Measurements from ENCODE around the gene PTS.

The PTS gene

DNA sequence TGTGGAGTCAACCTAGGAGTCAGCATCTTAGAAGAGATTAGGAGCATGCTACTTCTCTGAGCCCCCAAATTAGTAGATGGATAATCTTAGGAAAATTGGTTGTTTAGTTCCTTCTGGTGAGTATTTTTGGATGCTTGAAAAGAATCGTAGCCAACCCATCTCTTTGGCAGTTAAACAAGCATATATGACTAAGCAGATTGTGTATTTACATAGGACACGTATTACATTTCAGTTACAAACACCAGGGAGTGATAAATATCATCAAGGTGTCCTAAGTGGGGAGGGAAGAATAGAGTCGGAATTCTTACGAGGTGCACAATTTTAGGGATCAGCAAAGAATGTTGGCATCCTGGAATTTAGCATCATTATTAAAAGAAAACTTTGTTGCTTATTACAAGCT, 21.0 kb downstream of the PTS start:
- TF ChIP-seq, protein P1, sequence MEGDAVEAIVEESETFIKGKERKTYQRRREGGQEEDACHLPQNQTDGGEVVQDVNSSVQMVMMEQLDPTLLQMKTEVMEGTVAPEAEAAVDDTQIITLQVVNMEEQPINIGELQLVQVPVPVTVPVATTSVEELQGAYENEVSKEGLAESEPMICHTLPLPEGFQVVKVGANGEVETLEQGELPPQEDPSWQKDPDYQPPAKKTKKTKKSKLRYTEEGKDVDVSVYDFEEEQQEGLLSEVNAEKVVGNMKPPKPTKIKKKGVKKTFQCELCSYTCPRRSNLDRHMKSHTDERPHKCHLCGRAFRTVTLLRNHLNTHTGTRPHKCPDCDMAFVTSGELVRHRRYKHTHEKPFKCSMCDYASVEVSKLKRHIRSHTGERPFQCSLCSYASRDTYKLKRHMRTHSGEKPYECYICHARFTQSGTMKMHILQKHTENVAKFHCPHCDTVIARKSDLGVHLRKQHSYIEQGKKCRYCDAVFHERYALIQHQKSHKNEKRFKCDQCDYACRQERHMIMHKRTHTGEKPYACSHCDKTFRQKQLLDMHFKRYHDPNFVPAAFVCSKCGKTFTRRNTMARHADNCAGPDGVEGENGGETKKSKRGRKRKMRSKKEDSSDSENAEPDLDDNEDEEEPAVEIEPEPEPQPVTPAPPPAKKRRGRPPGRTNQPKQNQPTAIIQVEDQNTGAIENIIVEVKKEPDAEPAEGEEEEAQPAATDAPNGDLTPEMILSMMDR (IDR thresholded peaks at IDR 0.05; ENCODE audit: extremely low read depth, missing control alignments): no peak
- DNase-seq (ENCODE audit: low spot score): no peak

DNA sequence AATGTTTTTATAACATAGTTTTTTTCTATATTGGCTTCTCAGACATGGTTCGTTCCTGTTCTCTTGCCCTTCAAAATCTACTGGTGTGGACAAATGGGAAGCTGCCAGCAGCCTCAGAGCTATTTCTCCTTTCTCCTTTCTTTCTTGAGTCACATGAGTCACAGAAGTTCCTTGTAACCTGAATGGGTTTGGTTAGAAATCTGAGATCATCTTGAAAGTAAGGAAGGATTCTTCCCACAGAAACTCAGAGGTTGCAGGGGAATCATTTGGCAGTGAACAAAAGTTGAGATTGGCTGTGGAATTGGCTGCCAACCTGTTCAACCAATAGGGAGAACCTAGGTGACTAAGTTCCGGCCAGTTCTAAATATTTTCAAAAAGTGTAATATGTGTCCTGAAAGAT, 22.0 kb downstream of the PTS start:
- no peak for DNase-seq (ENCODE audit: low spot score)
- TF ChIP-seq, protein P1 (IDR thresholded peaks at IDR 0.05; ENCODE audit: extremely low read depth, missing control alignments): no peak

DNA sequence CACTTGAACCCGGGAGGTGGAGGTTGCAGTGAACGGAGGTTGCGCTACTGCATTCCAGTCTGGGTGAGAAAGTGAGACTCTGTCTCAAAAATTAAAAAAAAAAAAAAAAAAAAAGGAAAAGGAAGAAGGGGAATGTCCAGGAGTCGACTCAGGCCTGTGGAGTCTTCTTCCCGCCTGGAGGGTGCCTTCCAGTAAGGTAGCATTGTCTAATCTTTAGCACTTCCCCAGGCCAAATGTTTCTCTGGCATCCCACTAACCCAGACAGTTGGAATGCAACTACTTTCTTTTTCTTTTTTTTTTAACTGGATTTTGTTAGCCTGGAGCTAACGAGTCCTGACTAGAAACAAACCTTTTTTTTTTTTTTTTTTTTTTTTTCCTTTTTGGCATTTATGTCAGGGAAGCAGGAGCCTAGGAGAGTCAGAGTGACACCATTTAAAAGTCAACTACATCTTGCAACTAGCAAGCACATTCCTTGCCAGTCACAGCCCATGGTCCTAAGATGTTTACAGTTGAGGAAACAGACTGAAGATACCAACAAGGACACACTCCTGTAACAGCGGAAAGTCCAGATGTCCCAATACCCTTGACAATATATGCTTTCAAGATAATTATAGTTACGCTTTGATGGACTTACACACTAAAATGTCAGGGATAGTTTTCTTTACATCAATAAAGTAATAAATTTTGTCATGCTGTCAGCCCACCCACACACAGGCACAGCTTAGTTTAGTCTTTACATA, 23.8 kb downstream of the PTS start:
- no peak for DNase-seq (ENCODE audit: low spot score)
- TF ChIP-seq, protein P1 (IDR thresholded peaks at IDR 0.05; ENCODE audit: extremely low read depth, missing control alignments): no peak

DNA sequence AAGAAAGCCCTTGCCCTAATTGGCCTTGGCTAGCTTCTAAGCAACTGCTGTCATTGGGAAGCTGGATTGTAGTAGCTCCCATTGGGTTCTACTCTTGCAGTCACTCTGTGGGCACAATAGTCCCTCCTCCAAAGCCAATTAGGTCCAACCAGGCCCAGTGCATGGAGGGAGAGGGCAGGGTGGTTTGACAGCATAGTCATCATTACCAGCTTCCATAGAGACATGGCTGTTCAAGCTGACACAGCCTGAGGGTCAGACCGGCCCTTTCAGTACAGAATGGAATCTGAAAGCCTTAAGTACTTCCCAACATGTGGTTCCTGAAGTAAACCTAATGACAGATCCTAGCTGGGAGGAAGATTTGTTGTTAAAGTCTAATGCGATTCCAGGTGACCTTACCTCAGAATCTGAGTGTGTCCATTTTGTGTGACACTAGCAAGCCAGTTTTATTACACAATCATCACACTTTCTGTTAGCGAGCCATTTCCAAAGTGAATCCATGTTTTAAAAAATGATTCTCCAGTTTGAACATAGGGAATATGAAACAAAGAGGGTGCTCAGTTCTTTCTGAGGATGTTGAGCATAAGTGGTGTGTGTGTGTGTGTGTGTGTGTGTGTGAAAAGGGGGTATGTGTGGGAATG, 27.5 kb downstream of the PTS start:
- TF ChIP-seq, protein P1 (IDR thresholded peaks at IDR 0.05; ENCODE audit: extremely low read depth, missing control alignments): no peak
- no peak for DNase-seq (ENCODE audit: low spot score)

DNA sequence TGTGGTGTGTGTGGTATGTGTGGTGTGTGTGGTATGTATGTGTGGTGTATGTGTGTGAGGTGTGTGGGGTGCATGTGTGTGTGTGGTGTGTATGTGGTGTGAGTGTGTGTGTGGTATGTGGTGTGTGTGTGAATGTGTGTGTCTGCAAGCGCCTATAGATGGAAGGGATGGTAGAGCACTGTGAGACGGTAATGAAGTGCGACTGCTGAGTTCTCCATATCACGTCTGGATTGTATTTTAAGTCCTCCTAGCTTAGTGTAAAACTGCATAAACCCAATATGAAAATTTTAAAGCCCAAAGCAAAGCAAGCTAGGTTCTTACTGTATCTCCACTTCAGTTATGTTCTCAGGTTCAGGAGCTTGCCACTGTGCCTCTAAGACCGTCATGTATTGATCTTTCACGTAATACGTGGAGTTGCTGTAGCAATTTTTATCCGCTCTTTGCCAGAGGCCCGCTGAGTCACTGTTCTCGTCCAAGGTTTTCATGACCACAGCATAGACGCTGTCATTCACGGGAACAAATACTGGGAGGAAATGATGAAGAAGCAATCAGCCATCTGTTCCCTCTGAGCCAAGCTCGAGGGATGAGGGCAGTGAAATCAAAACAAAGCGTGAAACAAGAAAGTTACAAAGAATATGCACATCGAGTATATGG, 29.0 kb downstream of the PTS start:
- no peak for DNase-seq (ENCODE audit: low spot score)
- TF ChIP-seq, protein P1 (IDR thresholded peaks at IDR 0.05; ENCODE audit: extremely low read depth, missing control alignments): no peak

DNA sequence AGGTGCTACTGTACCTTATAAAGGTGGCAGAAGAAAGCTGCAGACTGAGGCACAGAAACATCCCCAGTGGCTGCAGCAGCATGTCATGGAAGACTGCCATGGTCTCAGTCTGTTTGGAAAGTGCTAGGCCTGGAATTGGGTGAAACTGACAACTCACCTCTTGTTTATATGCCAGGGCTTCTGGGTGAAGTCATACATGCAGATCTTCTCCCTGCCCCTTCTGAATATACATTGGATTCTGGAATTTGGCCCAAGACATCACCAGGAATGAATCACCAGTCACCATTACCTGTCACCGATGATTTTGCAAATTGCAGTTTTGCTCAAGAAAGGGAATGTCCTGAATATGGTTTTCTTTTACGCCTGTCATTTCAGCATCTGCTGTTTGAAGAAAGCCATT, 34.3 kb downstream of the PTS start, which contains the start of gene PLET1:
Gene PLET1 (minus strand): TSS at position 371 of the 400 bp plus-strand sequence. CDS start 271 bp downstream, at position 100.
- DNase-seq (ENCODE audit: low spot score): no peak
- TF ChIP-seq, protein P1 (IDR thresholded peaks at IDR 0.05; ENCODE audit: extremely low read depth, missing control alignments): no peak

All from GM20000 (cell line).